ENCODE measurements around the gene KCNK5.

Gene KCNK5

GRCh38 chr6:39228992-39229767 lies at the start of gene KCNK5:
Gene KCNK5, minus strand, starts transcription at chr6:39229475. Its CDS starts 364 bp downstream, at chr6:39229111.
- DNase-seq (ENCODE audit: low read depth in 2 of 2, low spot score in 1 of 2), result peak; percentile 51 to 70

- DNase-seq (ENCODE audit: low read depth in 2 of 2, low spot score in 1 of 2), result no peak
Measured at GRCh38 chr6:39276379-39276995, 47.2 kb upstream of the KCNK5 start.

- DNase-seq (ENCODE audit: low read depth in 2 of 2, low spot score in 1 of 2), result no peak
Measured at GRCh38 chr6:39274903-39275302, 45.6 kb upstream of the KCNK5 start.

- DNase-seq (ENCODE audit: low read depth in 2 of 2, low spot score in 1 of 2), result no peak
Measured at GRCh38 chr6:39274471-39274870, 45.2 kb upstream of the KCNK5 start.

GRCh38 chr6:39273406-39273821 lies 44.1 kb upstream of the KCNK5 start:
- no peak for DNase-seq (ENCODE audit: low read depth in 2 of 2, low spot score in 1 of 2)

- no peak for DNase-seq (ENCODE audit: low read depth in 2 of 2, low spot score in 1 of 2)
Measured at GRCh38 chr6:39269961-39270360, 40.7 kb upstream of the KCNK5 start.

- no peak for DNase-seq (ENCODE audit: low read depth in 2 of 2, low spot score in 1 of 2)
Measured at GRCh38 chr6:39268721-39269120, 39.4 kb upstream of the KCNK5 start.

GRCh38 chr6:39268171-39268570 lies 38.9 kb upstream of the KCNK5 start:
- no peak for DNase-seq (ENCODE audit: low read depth in 2 of 2, low spot score in 1 of 2)

- no peak for DNase-seq (ENCODE audit: low read depth in 2 of 2, low spot score in 1 of 2)
Measured at GRCh38 chr6:39266782-39267355, 37.6 kb upstream of the KCNK5 start.

GRCh38 chr6:39266375-39266774 lies 37.1 kb upstream of the KCNK5 start:
- no peak for DNase-seq (ENCODE audit: low read depth in 2 of 2, low spot score in 1 of 2)

- DNase-seq (ENCODE audit: low read depth in 2 of 2, low spot score in 1 of 2), result no peak
Measured at GRCh38 chr6:39263303-39264037, 34.2 kb upstream of the KCNK5 start.

- no peak for DNase-seq (ENCODE audit: low read depth in 2 of 2, low spot score in 1 of 2)
Measured at GRCh38 chr6:39261751-39262150, 32.5 kb upstream of the KCNK5 start.

- no peak for DNase-seq (ENCODE audit: low read depth in 2 of 2, low spot score in 1 of 2)
Measured at GRCh38 chr6:39260953-39261352, 31.7 kb upstream of the KCNK5 start.

- no peak for DNase-seq (ENCODE audit: low read depth in 2 of 2, low spot score in 1 of 2)
Measured at GRCh38 chr6:39260456-39260855, 31.2 kb upstream of the KCNK5 start.

GRCh38 chr6:39256294-39256940 lies 27.1 kb upstream of the KCNK5 start:
- DNase-seq (ENCODE audit: low read depth in 2 of 2, low spot score in 1 of 2), result no peak

GRCh38 chr6:39254999-39255535 lies 25.8 kb upstream of the KCNK5 start:
- no peak for DNase-seq (ENCODE audit: low read depth in 2 of 2, low spot score in 1 of 2)

- DNase-seq (ENCODE audit: low read depth in 2 of 2, low spot score in 1 of 2), result no peak
Measured at GRCh38 chr6:39251406-39251805, 22.1 kb upstream of the KCNK5 start.

- no peak for DNase-seq (ENCODE audit: low read depth in 2 of 2, low spot score in 1 of 2)
Measured at GRCh38 chr6:39250507-39250906, 21.2 kb upstream of the KCNK5 start.

GRCh38 chr6:39249278-39249677 lies 20.0 kb upstream of the KCNK5 start:
- no peak for DNase-seq (ENCODE audit: low read depth in 2 of 2, low spot score in 1 of 2)

GRCh38 chr6:39247667-39248194 lies 18.5 kb upstream of the KCNK5 start:
- DNase-seq (ENCODE audit: low read depth in 2 of 2, low spot score in 1 of 2), result no peak

- no peak for DNase-seq (ENCODE audit: low read depth in 2 of 2, low spot score in 1 of 2)
Measured at GRCh38 chr6:39243809-39244208, 14.5 kb upstream of the KCNK5 start.
